ENCODE results near the gene AP2A2. TPM values are rescaled to one million over a fixed set of nuclear protein-coding genes. Genes with fewer than 3 reads are reported as not detected.

AP2A2 gene
- total RNA-seq, 1 experiment from 2014 or later: 55.5 TPM

GRCh38 chr11:995044-995751 lies 69.5 kb downstream of the AP2A2 start:
- BruUV-seq (replicated peaks): no TSS peak
- Histone ChIP-seq H3K9ac (ENCODE audit: low read length) (no peak overlapping the region), H3K9me2 (ENCODE audit: insufficient read depth) (no peaks in the 10 kb centered on the region), H3K36me3 (ENCODE audit: control insufficient read depth in 1 of 2, insufficient read depth in 2 of 2, low read length in 2 of 2) (peaks cover 0 to 7% of the 10 kb centered on the region in 2 experiments; a peak in 3 of 4 replicates), H2AFZ (ENCODE audit: low read depth, low read length, poor library complexity, severe bottlenecking) (no peak overlapping the region), H3K27ac (ENCODE audit: low read depth, low read length) (no peak overlapping the region), H3K4me2 (ENCODE audit: low read length) (no peak overlapping the region), H3K79me2 (ENCODE audit: insufficient read depth, low read length) (no peaks in the 10 kb centered on the region; the same call in 1 of the 2 replicates), H3K4me1 (ENCODE audit: control insufficient read depth in 1 of 2, insufficient read depth in 2 of 2, low read length in 2 of 2) (peaks cover 0 to 8% of the 10 kb centered on the region in 2 experiments; a peak in 1 of 4 replicates), H4K20me1 (ENCODE audit: insufficient read depth) (no peaks in the 10 kb centered on the region), H3K9me3 (ENCODE audit: control insufficient read depth in 1 of 2, insufficient read depth in 1 of 2, low read depth in 1 of 2, low read length in 2 of 2) (no peaks in the 10 kb centered on the region), H3K4me3 (replicated peaks in 1 of 2; ENCODE audit: low read depth in 1 of 2, low read length in 2 of 2) (no peak overlapping the region), H3K27me3 (ENCODE audit: insufficient read depth, low read length) (no peaks in the 10 kb centered on the region)
- ATAC-seq (peak; percentile 43), DNase-seq (ENCODE audit: low read depth, low spot score) (no peak)
- ChIA-PET POLR2A (no interaction called here), RAD21 (ENCODE audit: low non-redundant PET in 1 of 2, low total read pairs in 2 of 2, uncharacterized antibody in 2 of 2, unreplicated experiment in 2 of 2) (no interaction called here), CTCF (no interaction called here)
- intact Hi-C loops (cut with micrococcal nuclease): no loop called here
- TF ChIP-seq SRF (IDR thresholded peaks at IDR 0.05; ENCODE audit: low read depth) (no peak), RAD21 (IDR thresholded peaks at IDR 0.05; ENCODE audit: low read depth) (no peak), ELF1 (IDR thresholded peaks at IDR 0.05; ENCODE audit: borderline replicate concordance, low read depth) (no peak), SIN3A (IDR thresholded peaks at IDR 0.05; ENCODE audit: low read depth) (no peak), JUND (IDR thresholded peaks at IDR 0.05) (no peak), EZH2phosphoT487 (IDR thresholded peaks at IDR 0.05; ENCODE audit: borderline replicate concordance) (no peak), FOSL1 (IDR thresholded peaks at IDR 0.05; ENCODE audit: low read depth) (no peak), EGR1 (IDR thresholded peaks at IDR 0.05; ENCODE audit: low read depth) (no peak)

DNA sequence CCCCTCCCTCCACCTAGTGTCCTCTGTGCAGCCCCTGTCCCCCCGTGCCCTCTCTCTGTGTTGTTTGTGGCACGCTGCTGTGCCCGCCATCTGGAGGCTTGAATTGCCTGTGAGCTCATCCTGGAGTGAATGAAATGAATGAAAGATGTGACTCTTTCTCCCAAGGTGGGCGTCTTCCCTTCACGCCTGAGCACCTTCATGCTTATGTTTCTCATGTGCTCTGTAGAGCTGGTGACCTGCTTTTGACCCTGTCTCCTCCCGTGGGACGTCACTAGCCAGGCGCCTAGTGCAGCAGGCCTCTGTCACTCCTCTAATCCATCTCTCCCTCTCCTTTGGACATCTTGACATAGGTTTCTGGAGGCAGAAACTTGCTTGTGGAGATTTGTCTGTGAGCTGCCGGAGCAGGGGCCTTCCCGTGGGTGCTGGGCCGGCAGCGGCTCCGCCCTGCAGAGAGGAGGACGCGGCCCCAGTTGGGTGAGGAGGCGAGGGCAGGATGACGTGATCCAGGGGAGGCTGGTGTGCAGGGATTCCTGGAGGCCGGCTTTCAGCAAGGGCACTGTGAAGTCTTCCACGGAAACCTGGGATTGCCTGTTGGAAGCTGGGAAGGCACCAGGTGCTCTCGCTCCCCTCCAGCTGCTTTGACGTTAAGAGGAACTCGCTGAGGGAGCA lies 70.2 kb downstream of the AP2A2 start:
- H3K9me2 ChIP-seq (ENCODE audit: insufficient read depth): no peaks in the 10 kb centered on the region
- no TSS peak for BruUV-seq (replicated peaks)
- ChIA-PET RAD21 (ENCODE audit: low non-redundant PET in 1 of 2, low total read pairs in 2 of 2, uncharacterized antibody in 2 of 2, unreplicated experiment in 2 of 2) (no interaction called here), POLR2A (no interaction called here), CTCF (no interaction called here)
- H3K79me2 ChIP-seq (ENCODE audit: insufficient read depth, low read length): no peaks in the 10 kb centered on the region; the same call in 1 of the 2 replicates
- peaks cover 0 to 8% of the 10 kb centered on the region in 2 experiments; a peak in 1 of 4 replicates for H3K4me1 ChIP-seq (ENCODE audit: control insufficient read depth in 1 of 2, insufficient read depth in 2 of 2, low read length in 2 of 2)
- no peaks in the 10 kb centered on the region for H3K27me3 ChIP-seq (ENCODE audit: insufficient read depth, low read length)
- H3K36me3 ChIP-seq (ENCODE audit: control insufficient read depth in 1 of 2, insufficient read depth in 2 of 2, low read length in 2 of 2): peaks cover 0 to 11% of the 10 kb centered on the region in 2 experiments; a peak in 3 of 4 replicates
- H3K4me2 ChIP-seq (ENCODE audit: low read length): no peak overlapping the region
- no peak for ATAC-seq
- H2AFZ ChIP-seq (ENCODE audit: low read depth, low read length, poor library complexity, severe bottlenecking): no peak overlapping the region
- no peak overlapping the region for H3K4me3 ChIP-seq (replicated peaks in 1 of 2; ENCODE audit: low read depth in 1 of 2, low read length in 2 of 2)
- H3K9me3 ChIP-seq (ENCODE audit: control insufficient read depth in 1 of 2, insufficient read depth in 1 of 2, low read depth in 1 of 2, low read length in 2 of 2): no peaks in the 10 kb centered on the region
- no peaks in the 10 kb centered on the region for H4K20me1 ChIP-seq (ENCODE audit: insufficient read depth)
- H3K9ac ChIP-seq (ENCODE audit: low read length): no peak overlapping the region
- intact Hi-C loops (cut with micrococcal nuclease): no loop called here
- no peak for DNase-seq (ENCODE audit: low read depth, low spot score)
- H3K27ac ChIP-seq (ENCODE audit: low read depth, low read length): no peak overlapping the region
- TF ChIP-seq CEBPB (IDR thresholded peaks at IDR 0.05; ENCODE audit: low read depth) (no peak), ELF1 (IDR thresholded peaks at IDR 0.05; ENCODE audit: borderline replicate concordance, low read depth) (no peak), POLR2AphosphoS5 (IDR thresholded peaks at IDR 0.05; ENCODE audit: low read depth, low read length) (no peak), ZNF274 (IDR thresholded peaks at IDR 0.05; ENCODE audit: low read depth, low read length) (no peak), REST (IDR thresholded peaks at IDR 0.05; ENCODE audit: low read depth) (no peak), CBX3 (IDR thresholded peaks at IDR 0.05; ENCODE audit: low read depth) (no peak), YY1 (IDR thresholded peaks at IDR 0.05; ENCODE audit: extremely low read depth, insufficient replicate concordance, low read depth, low read length) (no peak), JUND (IDR thresholded peaks at IDR 0.05) (no peak), EZH2 (IDR thresholded peaks at IDR 0.05) (no peak)
